WTC11 (cell line): Measurements from ENCODE around the gene CIAPIN1. TPM values are rescaled to one million over a fixed set of nuclear protein-coding genes. Genes with fewer than 3 reads are reported as not detected.

Experiments
- ATAC-seq: fragments of 200-7000 bp; cut with Tn5 transposase; 2 replicates; pipeline ENCODE4 v1.10.0; 2021; ENCODE audit warnings: mild to moderate bottlenecking, moderate library complexity
- CTCF ChIA-PET: fragments of 300-600 bp; sonication (Branson Sonifier 250); formaldehyde crosslinking; loops from one replicate; lab custom pipeline; 2021; ENCODE audit warnings: antibody characterized with exemption; lab: Charles Lee
- POLR2A ChIA-PET: fragments of 350-600 bp; sonication (Branson Sonifier 250); formaldehyde crosslinking; loops from one replicate; lab custom pipeline; 2021; ENCODE audit warnings: antibody characterized with exemption; lab: Charles Lee
- DNase-seq: peaks from one replicate; pipeline ENCODE4 v3.0.0; 2021; ENCODE audit warnings: low spot score
- H3K27ac Mint-ChIP-seq: 2 replicates; pipeline ENCODE4 v1.8.0; 2021; ENCODE audit warnings: mixed read lengths
- H3K27me3 Mint-ChIP-seq: 2 replicates; pipeline ENCODE4 v1.8.0; 2021; ENCODE audit warnings: low read depth, mild to moderate bottlenecking, moderate library complexity, mixed read lengths
- H3K36me3 Mint-ChIP-seq: 2 replicates; pipeline ENCODE4 v1.8.0; 2021; ENCODE audit warnings: mixed read lengths
- H3K4me1 Mint-ChIP-seq: 2 replicates; pipeline ENCODE4 v1.8.0; 2022; ENCODE audit warnings: mixed read lengths
- H3K4me3 Mint-ChIP-seq: 2 replicates; pipeline ENCODE4 v1.8.0; 2021; ENCODE audit warnings: mild to moderate bottlenecking, moderate library complexity, mixed read lengths
- H3K9me3 Mint-ChIP-seq: 2 replicates; pipeline ENCODE4 v1.8.0; 2021; ENCODE audit warnings: mixed read lengths
- ATF1 ChIP-seq: sonication (generic); formaldehyde crosslinking; IDR thresholded peaks from 2 replicates; pipeline ENCODE4 v1.8.1; 2023; ENCODE audit warnings: mild to moderate bottlenecking, moderate library complexity, missing genetic modification reagents
- CBFB ChIP-seq: sonication (generic); formaldehyde crosslinking; IDR thresholded peaks from 2 replicates; pipeline ENCODE4 v1.8.1; 2022; ENCODE audit warnings: mild to moderate bottlenecking, low read depth, missing genetic modification reagents
- CREB1 ChIP-seq: sonication (generic); formaldehyde crosslinking; IDR thresholded peaks from 2 replicates; pipeline ENCODE4 v1.8.0; 2023; ENCODE audit warnings: mild to moderate bottlenecking, missing genetic modification reagents
- CREM ChIP-seq: sonication (generic); formaldehyde crosslinking; IDR thresholded peaks from 2 replicates; pipeline ENCODE4 v1.8.1; 2022; ENCODE audit warnings: mild to moderate bottlenecking, missing genetic modification reagents, moderate library complexity
- CTCF ChIP-seq: fragments of 200-600 bp; IDR thresholded peaks from 2 replicates; pipeline ENCODE4 v1.8.0; 2022; ENCODE audit warnings: antibody characterized with exemption
- ERG ChIP-seq: fragments of 250-450 bp; sonication (Bioruptor Pico); IDR thresholded peaks from 2 replicates; pipeline ENCODE4 v1.8.0; 2021; ENCODE audit warnings: mild to moderate bottlenecking
- ETV6 ChIP-seq: sonication (generic); formaldehyde crosslinking; IDR thresholded peaks from 2 replicates; pipeline ENCODE4 v1.8.1; 2022; ENCODE audit warnings: mild to moderate bottlenecking, missing genetic modification reagents
- FOXK1 ChIP-seq: sonication (generic); formaldehyde crosslinking; IDR thresholded peaks from 2 replicates; pipeline ENCODE4 v1.8.0; 2022; ENCODE audit warnings: mild to moderate bottlenecking, moderate library complexity, missing genetic modification reagents
- GTF2I ChIP-seq: fragments of 250-450 bp; sonication (Bioruptor Pico); conservative IDR thresholded peaks from 2 replicates; pipeline ENCODE4 v1.4.0; 2021; ENCODE audit warnings: mild to moderate bottlenecking
- IRF2 ChIP-seq: sonication (generic); formaldehyde crosslinking; IDR thresholded peaks from 2 replicates; pipeline ENCODE4 v1.8.0; 2022; ENCODE audit warnings: low read depth, missing genetic modification reagents, borderline replicate concordance
- JAZF1 ChIP-seq: fragments of 250-450 bp; sonication (Bioruptor Pico); IDR thresholded peaks from 2 replicates; pipeline ENCODE4 v1.9.0; 2021; ENCODE audit warnings: moderate library complexity, mild to moderate bottlenecking, inconsistent platforms
- MLX ChIP-seq: sonication (generic); formaldehyde crosslinking; IDR thresholded peaks from 2 replicates; pipeline ENCODE4 v1.8.1; 2023; ENCODE audit warnings: mild to moderate bottlenecking, missing genetic modification reagents, moderate library complexity
- NFE2L1 ChIP-seq: sonication (generic); formaldehyde crosslinking; IDR thresholded peaks from 2 replicates; pipeline ENCODE4 v1.8.1; 2023; ENCODE audit warnings: missing genetic modification reagents
- NR1H2 ChIP-seq: sonication (generic); formaldehyde crosslinking; IDR thresholded peaks from 2 replicates; pipeline ENCODE4 v1.9.0; 2021; ENCODE audit warnings: mild to moderate bottlenecking, moderate library complexity, missing genetic modification reagents
- OVOL2 ChIP-seq: fragments of 250-450 bp; sonication (Bioruptor Pico); IDR thresholded peaks from 2 replicates; pipeline ENCODE4 v1.9.0; 2021; ENCODE audit warnings: mild to moderate bottlenecking, borderline replicate concordance
- SMAD4 ChIP-seq: sonication (generic); formaldehyde crosslinking; IDR thresholded peaks from 2 replicates; pipeline ENCODE4 v1.8.0; 2022; ENCODE audit warnings: mild to moderate bottlenecking, missing genetic modification reagents
- TEAD1 ChIP-seq: sonication (generic); formaldehyde crosslinking; IDR thresholded peaks from 2 replicates; pipeline ENCODE4 v1.8.0; 2022; ENCODE audit warnings: mild to moderate bottlenecking, missing genetic modification reagents
- ZNF121 ChIP-seq: sonication (generic); formaldehyde crosslinking; IDR thresholded peaks from 2 replicates; pipeline ENCODE4 v1.8.0; 2023; ENCODE audit warnings: missing genetic modification reagents
- ZNF138 ChIP-seq: sonication (generic); formaldehyde crosslinking; conservative IDR thresholded peaks from 2 replicates; pipeline ENCODE4 v1.8.1; 2022; ENCODE audit warnings: mild to moderate bottlenecking, moderate library complexity, missing genetic modification reagents
- ZNF219 ChIP-seq: sonication (generic); formaldehyde crosslinking; IDR thresholded peaks from 2 replicates; pipeline ENCODE4 v1.8.0; 2023; ENCODE audit warnings: missing genetic modification reagents, mild to moderate bottlenecking, borderline replicate concordance
- ZNF232 ChIP-seq: sonication (generic); formaldehyde crosslinking; IDR thresholded peaks from 2 replicates; pipeline ENCODE4 v1.8.0; 2022; ENCODE audit warnings: mild to moderate bottlenecking, missing genetic modification reagents
- ZNF396 ChIP-seq: fragments of 250-450 bp; sonication (Bioruptor Pico); IDR thresholded peaks from 2 replicates; pipeline ENCODE4 v1.8.0; 2021; ENCODE audit warnings: mild to moderate bottlenecking, moderate library complexity, borderline replicate concordance
- ZNF416 ChIP-seq: fragments of 250-450 bp; sonication (Bioruptor Pico); IDR thresholded peaks from 2 replicates; pipeline ENCODE4 v1.9.0; 2021; ENCODE audit warnings: mild to moderate bottlenecking, inconsistent platforms
- ZNF423 ChIP-seq: fragments of 250-450 bp; sonication (Bioruptor Pico); IDR thresholded peaks from 2 replicates; pipeline ENCODE4 v2.1.2; 2022; ENCODE audit warnings: mild to moderate bottlenecking, moderate library complexity
- ZNF425 ChIP-seq: fragments of 250-450 bp; sonication (Bioruptor Pico); conservative IDR thresholded peaks from 2 replicates; pipeline ENCODE4 v1.9.0; 2021; ENCODE audit warnings: mild to moderate bottlenecking
- total RNA-seq: library from RNA; stranded (reverse); gene quantifications from 3 replicates; pipeline ENCODE4 v1.2.3, GENCODE V29; 2021

The CIAPIN1 gene
- total RNA-seq, 1 experiment from 2014 or later: 87.9 TPM

- peaks cover 3% of the 10 kb centered on the region; the same call in 1 of the 2 replicates for H3K27me3 Mint-ChIP-seq
- no peaks in the 10 kb centered on the region for H3K9me3 Mint-ChIP-seq
- ChIA-PET CTCF (interaction anchor here (6.3 to 8.2 kb wide), 2 partner anchors 12 to 44 kb away, joined by 63 to 80 read pairs; partner anchors contain the start of gene POLR2C), POLR2A (no interaction called here)
- peaks cover 30% of the 10 kb centered on the region for H3K36me3 Mint-ChIP-seq
- ATAC-seq (no peak), DNase-seq (no peak)
- TF ChIP-seq CTCF: no peak
- TF ChIP-seq ZNF425 (CRISPR knock-in tag): no peak
- TF ChIP-seq MLX (CRISPR knock-in tag): no peak
- TF ChIP-seq NFE2L1 (CRISPR knock-in tag): no peak
- no peak for TF ChIP-seq ZNF219 (CRISPR knock-in tag)
- TF ChIP-seq TEAD1 (CRISPR knock-in tag): no peak
- no peak for TF ChIP-seq GTF2I (CRISPR knock-in tag)
- no peak for TF ChIP-seq ATF1
- TF ChIP-seq SMAD4 (CRISPR knock-in tag): no peak
- TF ChIP-seq ZNF416 (CRISPR knock-in tag): no peak
- no peak for TF ChIP-seq ZNF138 (CRISPR knock-in tag)
- no peak for TF ChIP-seq CBFB (CRISPR knock-in tag)
- TF ChIP-seq FOXK1 (CRISPR knock-in tag): no peak
- no peak for TF ChIP-seq JAZF1 (CRISPR knock-in tag)
- TF ChIP-seq ERG: no peak
- no peak for TF ChIP-seq ETV6 (CRISPR knock-in tag)
- no peak for TF ChIP-seq ZNF232 (CRISPR knock-in tag)
- TF ChIP-seq NR1H2 (CRISPR knock-in tag): no peak
- no peak for TF ChIP-seq CREM
- H3K27ac Mint-ChIP-seq: no peak overlapping the region
- H3K4me1 Mint-ChIP-seq: peaks cover 68% of the 10 kb centered on the region
- no peak overlapping the region for H3K4me3 Mint-ChIP-seq
These were observed 26.7 kb upstream of the CIAPIN1 start for GRCh38 chr16:57473906-57474305.

- peaks cover 36% of the 10 kb centered on the region for H3K36me3 Mint-ChIP-seq
- H3K4me1 Mint-ChIP-seq: peaks cover 62% of the 10 kb centered on the region
- H3K27me3 Mint-ChIP-seq: no peaks in the 10 kb centered on the region
- CTCF ChIA-PET: interaction anchor here (0.6 to 8.2 kb wide), 6 partner anchors 11 to 56 kb away, joined by 3 to 80 read pairs (median 4); partner anchors contain the start of genes CIAPIN1, COQ9 and POLR2C
- no peak overlapping the region for H3K4me3 Mint-ChIP-seq
- POLR2A ChIA-PET: no interaction called here
- no peak for DNase-seq
- no peaks in the 10 kb centered on the region for H3K9me3 Mint-ChIP-seq
- TF ChIP-seq IRF2 (CRISPR knock-in tag): no peak
- TF ChIP-seq OVOL2 (CRISPR knock-in tag): no peak
- TF ChIP-seq ZNF121 (CRISPR knock-in tag): no peak
- no peak for TF ChIP-seq ZNF396 (CRISPR knock-in tag)
- no peak for TF ChIP-seq ZNF423 (CRISPR knock-in tag)
- TF ChIP-seq ETV6 (CRISPR knock-in tag): no peak
- no peak for TF ChIP-seq FOXK1 (CRISPR knock-in tag)
- TF ChIP-seq CREB1 (CRISPR knock-in tag): no peak
- no peak for ATAC-seq
- no peak overlapping the region for H3K27ac Mint-ChIP-seq
These were observed 26.1 kb upstream of the CIAPIN1 start for GRCh38 chr16:57473176-57473840.
